WTC11 (cell line): ENCODE data around the gene NAA20. TPM values are rescaled to one million over a fixed set of nuclear protein-coding genes. Genes with fewer than 3 reads are reported as not detected.

ENCODE experiments used
- ATAC-seq: fragments of 200-7000 bp; cut with Tn5 transposase; 2 replicates; pipeline ENCODE4 v1.10.0; 2021; ENCODE audit warnings: mild to moderate bottlenecking, moderate library complexity
- CTCF ChIA-PET: fragments of 300-600 bp; sonication (Branson Sonifier 250); formaldehyde crosslinking; loops from one replicate; lab custom pipeline; 2021; ENCODE audit warnings: antibody characterized with exemption; lab: Charles Lee
- POLR2A ChIA-PET: fragments of 350-600 bp; sonication (Branson Sonifier 250); formaldehyde crosslinking; loops from one replicate; lab custom pipeline; 2021; ENCODE audit warnings: antibody characterized with exemption; lab: Charles Lee
- DNase-seq: peaks from one replicate; pipeline ENCODE4 v3.0.0; 2021; ENCODE audit warnings: low spot score
- H3K27ac Mint-ChIP-seq: 2 replicates; pipeline ENCODE4 v1.8.0; 2021; ENCODE audit warnings: mixed read lengths
- H3K27me3 Mint-ChIP-seq: 2 replicates; pipeline ENCODE4 v1.8.0; 2021; ENCODE audit warnings: low read depth, mild to moderate bottlenecking, moderate library complexity, mixed read lengths
- H3K36me3 Mint-ChIP-seq: 2 replicates; pipeline ENCODE4 v1.8.0; 2021; ENCODE audit warnings: mixed read lengths
- H3K4me1 Mint-ChIP-seq: 2 replicates; pipeline ENCODE4 v1.8.0; 2022; ENCODE audit warnings: mixed read lengths
- H3K4me3 Mint-ChIP-seq: 2 replicates; pipeline ENCODE4 v1.8.0; 2021; ENCODE audit warnings: mild to moderate bottlenecking, moderate library complexity, mixed read lengths
- H3K9me3 Mint-ChIP-seq: 2 replicates; pipeline ENCODE4 v1.8.0; 2021; ENCODE audit warnings: mixed read lengths
- ARID4B ChIP-seq: sonication (generic); formaldehyde crosslinking; IDR thresholded peaks from 2 replicates; pipeline ENCODE4 v1.8.0; 2023; ENCODE audit warnings: missing genetic modification reagents, mild to moderate bottlenecking, borderline replicate concordance
- CREB1 ChIP-seq: sonication (generic); formaldehyde crosslinking; IDR thresholded peaks from 2 replicates; pipeline ENCODE4 v1.8.0; 2023; ENCODE audit warnings: mild to moderate bottlenecking, missing genetic modification reagents
- CREM ChIP-seq: sonication (generic); formaldehyde crosslinking; IDR thresholded peaks from 2 replicates; pipeline ENCODE4 v1.8.1; 2022; ENCODE audit warnings: mild to moderate bottlenecking, missing genetic modification reagents, moderate library complexity
- ELF4 ChIP-seq: sonication (generic); formaldehyde crosslinking; IDR thresholded peaks from 2 replicates; pipeline ENCODE4 v1.8.1; 2022; ENCODE audit warnings: low read depth, mild to moderate bottlenecking, moderate library complexity, missing genetic modification reagents
- FOXK1 ChIP-seq: sonication (generic); formaldehyde crosslinking; IDR thresholded peaks from 2 replicates; pipeline ENCODE4 v1.8.0; 2022; ENCODE audit warnings: mild to moderate bottlenecking, moderate library complexity, missing genetic modification reagents
- PREB ChIP-seq: sonication (generic); formaldehyde crosslinking; IDR thresholded peaks from 2 replicates; pipeline ENCODE4 v1.8.1; 2022; ENCODE audit warnings: mild to moderate bottlenecking, missing genetic modification reagents, moderate library complexity, borderline replicate concordance
- SP1 ChIP-seq: sonication (generic); formaldehyde crosslinking; conservative IDR thresholded peaks from 2 replicates; pipeline ENCODE4 v1.8.1; 2022; ENCODE audit warnings: missing genetic modification reagents
- TP53 ChIP-seq: sonication (generic); formaldehyde crosslinking; IDR thresholded peaks from 2 replicates; pipeline ENCODE4 v1.8.1; 2023; ENCODE audit warnings: mild to moderate bottlenecking, missing genetic modification reagents
- ZNF219 ChIP-seq: sonication (generic); formaldehyde crosslinking; IDR thresholded peaks from 2 replicates; pipeline ENCODE4 v1.8.0; 2023; ENCODE audit warnings: missing genetic modification reagents, mild to moderate bottlenecking, borderline replicate concordance
- ZNF263 ChIP-seq: sonication (generic); formaldehyde crosslinking; IDR thresholded peaks from 2 replicates; pipeline ENCODE4 v1.8.1; 2022; ENCODE audit warnings: low read depth, mild to moderate bottlenecking, moderate library complexity, missing genetic modification reagents
- total RNA-seq: library from RNA; stranded (reverse); gene quantifications from 3 replicates; pipeline ENCODE4 v1.2.3, GENCODE V29; 2021
- TF ChIP-seq, protein P1 (sequence below): sonication (generic); formaldehyde crosslinking; IDR thresholded peaks from 2 replicates; pipeline ENCODE4 v1.8.0; 2022; ENCODE audit warnings: mild to moderate bottlenecking, missing genetic modification reagents
- TF ChIP-seq, protein P2 (sequence below): sonication (generic); formaldehyde crosslinking; IDR thresholded peaks from 2 replicates; pipeline ENCODE4 v1.8.1; 2023; ENCODE audit warnings: mild to moderate bottlenecking, moderate library complexity, missing genetic modification reagents
- TF ChIP-seq, protein P3 (sequence below): sonication (generic); formaldehyde crosslinking; IDR thresholded peaks from 2 replicates; pipeline ENCODE4 v1.8.1; 2022; ENCODE audit warnings: low read depth, mild to moderate bottlenecking, moderate library complexity, missing genetic modification reagents, borderline replicate concordance
- TF ChIP-seq, protein P4 (sequence below): fragments of 200-600 bp; IDR thresholded peaks from 2 replicates; pipeline ENCODE4 v1.8.0; 2022; ENCODE audit warnings: antibody characterized with exemption
- TF ChIP-seq, protein P5 (sequence below): sonication (generic); formaldehyde crosslinking; IDR thresholded peaks from 2 replicates; pipeline ENCODE4 v1.8.1; 2023; ENCODE audit warnings: mild to moderate bottlenecking, missing genetic modification reagents, moderate library complexity
- TF ChIP-seq, protein P6 (sequence below): sonication (generic); formaldehyde crosslinking; IDR thresholded peaks from 2 replicates; pipeline ENCODE4 v1.8.0; 2023; ENCODE audit warnings: mild to moderate bottlenecking, missing genetic modification reagents

Gene NAA20
- total RNA-seq, 1 experiment from 2014 or later = 34.0 TPM

GRCh38 chr20:19975901-19976300 lies 41.3 kb upstream of the NAA20 start (continued):
- TF ChIP-seq CREM = no peak
- no peak for TF ChIP-seq SP1 (CRISPR knock-in tag)
- no peak for TF ChIP-seq ELF4 (CRISPR knock-in tag)
- TF ChIP-seq, protein P1, sequence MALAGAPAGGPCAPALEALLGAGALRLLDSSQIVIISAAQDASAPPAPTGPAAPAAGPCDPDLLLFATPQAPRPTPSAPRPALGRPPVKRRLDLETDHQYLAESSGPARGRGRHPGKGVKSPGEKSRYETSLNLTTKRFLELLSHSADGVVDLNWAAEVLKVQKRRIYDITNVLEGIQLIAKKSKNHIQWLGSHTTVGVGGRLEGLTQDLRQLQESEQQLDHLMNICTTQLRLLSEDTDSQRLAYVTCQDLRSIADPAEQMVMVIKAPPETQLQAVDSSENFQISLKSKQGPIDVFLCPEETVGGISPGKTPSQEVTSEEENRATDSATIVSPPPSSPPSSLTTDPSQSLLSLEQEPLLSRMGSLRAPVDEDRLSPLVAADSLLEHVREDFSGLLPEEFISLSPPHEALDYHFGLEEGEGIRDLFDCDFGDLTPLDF = no peak

DNA sequence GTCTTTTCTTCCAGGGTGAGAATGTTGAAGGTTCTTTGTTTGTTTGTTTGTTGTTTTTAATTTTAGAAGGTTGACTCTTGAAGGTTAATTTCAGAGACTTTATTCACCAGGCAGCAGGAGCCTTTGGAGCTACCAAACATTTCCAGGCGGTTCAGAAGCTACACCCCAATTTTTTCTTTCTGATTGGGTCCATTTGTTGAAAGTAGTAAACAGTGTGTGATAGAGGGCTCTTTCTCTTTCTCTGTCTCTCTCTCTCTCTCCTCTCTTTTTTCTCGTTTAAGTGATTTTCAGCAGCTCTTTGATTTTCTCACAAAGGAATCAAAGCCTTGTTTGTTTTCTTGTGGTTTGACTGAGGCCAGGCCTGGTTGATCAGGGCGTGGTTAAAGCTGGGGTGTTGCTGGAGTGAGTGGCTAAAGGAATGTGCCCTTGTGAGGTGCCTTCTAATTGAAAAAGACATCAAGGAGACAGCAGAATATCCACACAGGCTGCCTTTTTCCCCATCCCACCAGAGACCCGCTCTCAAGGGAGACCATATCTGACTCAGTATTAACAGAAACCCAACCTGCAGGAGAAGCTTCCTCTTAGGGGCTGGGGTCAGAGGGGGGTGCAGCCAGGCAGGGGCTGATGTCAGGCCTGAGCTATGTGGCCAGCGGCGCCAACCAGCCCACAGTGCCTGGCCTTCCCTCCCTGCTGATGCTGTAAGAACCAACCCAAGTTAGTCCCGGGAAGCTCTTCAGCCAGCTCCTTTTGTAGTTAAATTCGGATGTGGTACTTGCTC lies 40.4 kb upstream of the NAA20 start:
- H3K27me3 Mint-ChIP-seq = no peaks in the 10 kb centered on the region
- H3K36me3 Mint-ChIP-seq = no peaks in the 10 kb centered on the region
- no peak for DNase-seq
- TF ChIP-seq, protein P2, sequence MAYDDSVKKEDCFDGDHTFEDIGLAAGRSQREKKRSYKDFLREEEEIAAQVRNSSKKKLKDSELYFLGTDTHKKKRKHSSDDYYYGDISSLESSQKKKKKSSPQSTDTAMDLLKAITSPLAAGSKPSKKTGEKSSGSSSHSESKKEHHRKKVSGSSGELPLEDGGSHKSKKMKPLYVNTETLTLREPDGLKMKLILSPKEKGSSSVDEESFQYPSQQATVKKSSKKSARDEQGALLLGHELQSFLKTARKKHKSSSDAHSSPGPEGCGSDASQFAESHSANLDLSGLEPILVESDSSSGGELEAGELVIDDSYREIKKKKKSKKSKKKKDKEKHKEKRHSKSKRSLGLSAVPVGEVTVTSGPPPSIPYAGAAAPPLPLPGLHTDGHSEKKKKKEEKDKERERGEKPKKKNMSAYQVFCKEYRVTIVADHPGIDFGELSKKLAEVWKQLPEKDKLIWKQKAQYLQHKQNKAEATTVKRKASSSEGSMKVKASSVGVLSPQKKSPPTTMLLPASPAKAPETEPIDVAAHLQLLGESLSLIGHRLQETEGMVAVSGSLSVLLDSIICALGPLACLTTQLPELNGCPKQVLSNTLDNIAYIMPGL (CRISPR knock-in tag) = no peak
- TF ChIP-seq FOXK1 (CRISPR knock-in tag) (no peak), ZNF263 (CRISPR knock-in tag) (no peak)
- TF ChIP-seq, protein P3, sequence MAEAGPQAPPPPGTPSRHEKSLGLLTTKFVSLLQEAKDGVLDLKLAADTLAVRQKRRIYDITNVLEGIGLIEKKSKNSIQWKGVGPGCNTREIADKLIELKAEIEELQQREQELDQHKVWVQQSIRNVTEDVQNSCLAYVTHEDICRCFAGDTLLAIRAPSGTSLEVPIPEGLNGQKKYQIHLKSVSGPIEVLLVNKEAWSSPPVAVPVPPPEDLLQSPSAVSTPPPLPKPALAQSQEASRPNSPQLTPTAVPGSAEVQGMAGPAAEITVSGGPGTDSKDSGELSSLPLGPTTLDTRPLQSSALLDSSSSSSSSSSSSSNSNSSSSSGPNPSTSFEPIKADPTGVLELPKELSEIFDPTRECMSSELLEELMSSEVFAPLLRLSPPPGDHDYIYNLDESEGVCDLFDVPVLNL = no peak
- TF ChIP-seq, protein P4, sequence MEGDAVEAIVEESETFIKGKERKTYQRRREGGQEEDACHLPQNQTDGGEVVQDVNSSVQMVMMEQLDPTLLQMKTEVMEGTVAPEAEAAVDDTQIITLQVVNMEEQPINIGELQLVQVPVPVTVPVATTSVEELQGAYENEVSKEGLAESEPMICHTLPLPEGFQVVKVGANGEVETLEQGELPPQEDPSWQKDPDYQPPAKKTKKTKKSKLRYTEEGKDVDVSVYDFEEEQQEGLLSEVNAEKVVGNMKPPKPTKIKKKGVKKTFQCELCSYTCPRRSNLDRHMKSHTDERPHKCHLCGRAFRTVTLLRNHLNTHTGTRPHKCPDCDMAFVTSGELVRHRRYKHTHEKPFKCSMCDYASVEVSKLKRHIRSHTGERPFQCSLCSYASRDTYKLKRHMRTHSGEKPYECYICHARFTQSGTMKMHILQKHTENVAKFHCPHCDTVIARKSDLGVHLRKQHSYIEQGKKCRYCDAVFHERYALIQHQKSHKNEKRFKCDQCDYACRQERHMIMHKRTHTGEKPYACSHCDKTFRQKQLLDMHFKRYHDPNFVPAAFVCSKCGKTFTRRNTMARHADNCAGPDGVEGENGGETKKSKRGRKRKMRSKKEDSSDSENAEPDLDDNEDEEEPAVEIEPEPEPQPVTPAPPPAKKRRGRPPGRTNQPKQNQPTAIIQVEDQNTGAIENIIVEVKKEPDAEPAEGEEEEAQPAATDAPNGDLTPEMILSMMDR = no peak
- TF ChIP-seq, all 79 proteins: peak for 0
- CTCF ChIA-PET = interaction anchor here (0.6 to 1.3 kb wide), 2 partner anchors 17 to 74 kb away, joined by 3 read pairs; no protein-coding TSS in a partner anchor
- Mint-ChIP-seq H3K4me3 (no peak overlapping the region), H3K9me3 (no peaks in the 10 kb centered on the region), H3K4me1 (peaks cover 6% of the 10 kb centered on the region), H3K27ac (no peak overlapping the region)
- peak; percentile 74 for ATAC-seq
- POLR2A ChIA-PET = no interaction called here

DNA sequence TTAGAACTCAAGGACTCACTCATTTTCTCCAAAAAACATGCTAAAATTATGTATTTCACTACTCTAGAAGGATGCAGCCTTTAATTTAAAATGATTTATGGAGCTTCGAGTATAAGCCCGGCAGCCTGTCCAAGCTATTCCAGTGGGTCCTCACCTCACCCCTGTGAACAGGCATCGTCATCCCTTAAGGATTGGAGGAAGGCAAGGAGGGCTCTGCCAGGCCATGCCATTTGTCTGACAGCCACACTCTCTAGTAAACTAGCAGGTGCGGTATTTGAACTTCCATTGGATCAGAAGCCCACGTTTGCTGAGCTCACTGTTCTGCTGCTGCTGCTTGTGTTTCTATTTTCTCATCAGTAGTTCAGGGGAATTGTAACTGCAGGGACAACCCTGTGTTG lies 39.8 kb upstream of the NAA20 start:
- Mint-ChIP-seq H3K27ac (no peak overlapping the region), H3K36me3 (no peaks in the 10 kb centered on the region), H3K27me3 (no peaks in the 10 kb centered on the region), H3K9me3 (no peaks in the 10 kb centered on the region), H3K4me3 (no peak overlapping the region), H3K4me1 (peaks cover 6% of the 10 kb centered on the region)
- CTCF ChIA-PET = interaction anchor here (0.6 to 1.3 kb wide), 2 partner anchors 16 to 75 kb away, joined by 3 read pairs; no protein-coding TSS in a partner anchor
- POLR2A ChIA-PET = no interaction called here
- ATAC-seq (no peak), DNase-seq (no peak)
- no peak for TF ChIP-seq ZNF219
- no peak for TF ChIP-seq ARID4B (CRISPR knock-in tag)
- TF ChIP-seq CREB1 (CRISPR knock-in tag) = no peak
- TF ChIP-seq, protein P5, sequence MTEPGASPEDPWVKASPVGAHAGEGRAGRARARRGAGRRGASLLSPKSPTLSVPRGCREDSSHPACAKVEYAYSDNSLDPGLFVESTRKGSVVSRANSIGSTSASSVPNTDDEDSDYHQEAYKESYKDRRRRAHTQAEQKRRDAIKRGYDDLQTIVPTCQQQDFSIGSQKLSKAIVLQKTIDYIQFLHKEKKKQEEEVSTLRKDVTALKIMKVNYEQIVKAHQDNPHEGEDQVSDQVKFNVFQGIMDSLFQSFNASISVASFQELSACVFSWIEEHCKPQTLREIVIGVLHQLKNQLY (CRISPR knock-in tag) = no peak
- TF ChIP-seq PREB = no peak
- TF ChIP-seq TP53 (CRISPR knock-in tag) = no peak
- TF ChIP-seq, protein P6, sequence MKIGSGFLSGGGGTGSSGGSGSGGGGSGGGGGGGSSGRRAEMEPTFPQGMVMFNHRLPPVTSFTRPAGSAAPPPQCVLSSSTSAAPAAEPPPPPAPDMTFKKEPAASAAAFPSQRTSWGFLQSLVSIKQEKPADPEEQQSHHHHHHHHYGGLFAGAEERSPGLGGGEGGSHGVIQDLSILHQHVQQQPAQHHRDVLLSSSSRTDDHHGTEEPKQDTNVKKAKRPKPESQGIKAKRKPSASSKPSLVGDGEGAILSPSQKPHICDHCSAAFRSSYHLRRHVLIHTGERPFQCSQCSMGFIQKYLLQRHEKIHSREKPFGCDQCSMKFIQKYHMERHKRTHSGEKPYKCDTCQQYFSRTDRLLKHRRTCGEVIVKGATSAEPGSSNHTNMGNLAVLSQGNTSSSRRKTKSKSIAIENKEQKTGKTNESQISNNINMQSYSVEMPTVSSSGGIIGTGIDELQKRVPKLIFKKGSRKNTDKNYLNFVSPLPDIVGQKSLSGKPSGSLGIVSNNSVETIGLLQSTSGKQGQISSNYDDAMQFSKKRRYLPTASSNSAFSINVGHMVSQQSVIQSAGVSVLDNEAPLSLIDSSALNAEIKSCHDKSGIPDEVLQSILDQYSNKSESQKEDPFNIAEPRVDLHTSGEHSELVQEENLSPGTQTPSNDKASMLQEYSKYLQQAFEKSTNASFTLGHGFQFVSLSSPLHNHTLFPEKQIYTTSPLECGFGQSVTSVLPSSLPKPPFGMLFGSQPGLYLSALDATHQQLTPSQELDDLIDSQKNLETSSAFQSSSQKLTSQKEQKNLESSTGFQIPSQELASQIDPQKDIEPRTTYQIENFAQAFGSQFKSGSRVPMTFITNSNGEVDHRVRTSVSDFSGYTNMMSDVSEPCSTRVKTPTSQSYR = no peak
